IMR-90 (cell line): ENCODE results near the gene MEIOB. TPM values are rescaled to one million over a fixed set of nuclear protein-coding genes. Genes with fewer than 3 reads are reported as not detected.

Source experiments
- ATAC-seq: fragments of 200-7000 bp; cut with Tn5 transposase; 2 replicates; pipeline ENCODE4 v1.9.1; 2020; ENCODE audit warnings: low read depth, mild to moderate bottlenecking, moderate library complexity
- BruUV-seq: library from RNA; stranded (reverse); fragments of 400-500 nt; replicated peaks from 2 replicates; lab custom pipeline; 2021; lab: Mats Ljungman, UMichigan
- CTCF ChIA-PET: fragments of 300-600 bp; formaldehyde crosslinking; extraction: SDS; loops from one replicate; lab custom pipeline; 2021; ENCODE audit warnings: antibody characterized with exemption; lab: Yijun Ruan, JAX
- POLR2A ChIA-PET: fragments of 300-600 bp; sonication (Branson Sonifier 250); formaldehyde crosslinking; loops from one replicate; lab custom pipeline; 2022; ENCODE audit warnings: antibody characterized with exemption; ENCODE audit not compliant: unreplicated experiment; lab: Charles Lee
- DNase-seq: peaks from one replicate; pipeline ENCODE4 v3.0.0; 2013
- H2AFZ ChIP-seq: replicated peaks from 2 replicates; pipeline ENCODE3; 2013; ENCODE audit warnings: low read length, mild to moderate bottlenecking; ENCODE audit not compliant: poor library complexity
- H2AK5ac ChIP-seq: 2 replicates; pipeline ENCODE4 v1.6.1; 2013; ENCODE audit warnings: low read depth, low read length, inconsistent platforms
- H2AK9ac ChIP-seq: replicated peaks from 2 replicates; pipeline ENCODE3; 2013; ENCODE audit warnings: mild to moderate bottlenecking, low read depth, low read length, moderate library complexity; ENCODE audit not compliant: poor library complexity
- H2BK120ac ChIP-seq: 2 replicates; pipeline ENCODE4 v1.6.1; 2013; ENCODE audit warnings: low read depth, low read length, inconsistent platforms
- H2BK15ac ChIP-seq: 3 replicates; pipeline ENCODE4 v1.6.1; 2013; ENCODE audit warnings: low read depth, low read length, inconsistent platforms
- H2BK20ac ChIP-seq: 2 replicates; pipeline ENCODE4 v1.6.1; 2013; ENCODE audit warnings: low read depth, mild to moderate bottlenecking, inconsistent platforms, low read length, moderate library complexity
- H2BK5ac ChIP-seq: 2 replicates; pipeline ENCODE4 v1.6.1; 2013; ENCODE audit warnings: mild to moderate bottlenecking, low read depth, low read length, inconsistent platforms; ENCODE audit not compliant: poor library complexity, severe bottlenecking
- H3K14ac ChIP-seq: replicated peaks from 2 replicates; pipeline ENCODE4 v1.6.1; 2013; ENCODE audit warnings: low read depth, low read length, inconsistent platforms
- H3K18ac ChIP-seq: 2 replicates; pipeline ENCODE4 v1.6.1; 2013; ENCODE audit warnings: low read depth, low read length, control low read depth
- H3K23ac ChIP-seq: 2 replicates; pipeline ENCODE4 v1.6.1; 2013; ENCODE audit warnings: low read depth, low read length, inconsistent platforms
- H3K27ac ChIP-seq: 2 replicates; pipeline ENCODE4 v1.5.1; 2013; ENCODE audit warnings: mild to moderate bottlenecking, control low read depth, low read length; ENCODE audit not compliant: insufficient read depth
- H3K27me3 ChIP-seq: 2 replicates; pipeline ENCODE4 v1.6.1; 2013; ENCODE audit warnings: low read length; ENCODE audit not compliant: control insufficient read depth, insufficient read depth
- H3K36me3 ChIP-seq: 2 replicates; pipeline ENCODE4 v1.6.1; 2013; ENCODE audit warnings: low read length, mixed read lengths; ENCODE audit not compliant: control insufficient read depth, insufficient read depth
- H3K4ac ChIP-seq: 2 replicates; pipeline ENCODE4 v1.6.1; 2013; ENCODE audit warnings: low read depth, low read length, inconsistent platforms
- H3K4me1 ChIP-seq: 2 replicates; pipeline ENCODE4 v1.6.1; 2013; ENCODE audit warnings: low read length, mixed read lengths; ENCODE audit not compliant: control insufficient read depth, insufficient read depth
- H3K4me2 ChIP-seq: 2 replicates; pipeline ENCODE4 v1.6.1; 2013; ENCODE audit warnings: low read depth, mild to moderate bottlenecking, control low read depth, low read length, moderate library complexity
- H3K4me3 ChIP-seq: 2 replicates; pipeline ENCODE4 v1.5.1; 2013; ENCODE audit warnings: low read depth, mild to moderate bottlenecking, control low read depth, low read length, moderate library complexity; ENCODE audit not compliant: insufficient read depth
- H3K56ac ChIP-seq: 2 replicates; pipeline ENCODE4 v1.6.1; 2013; ENCODE audit warnings: low read length, inconsistent platforms; ENCODE audit not compliant: insufficient read depth; ENCODE audit errors: extremely low read depth
- H3K79me1 ChIP-seq, 2 experiments: 2 replicates each; pipeline ENCODE4 v1.6.1; 2013; ENCODE audit warnings: low read length in 2 of 2, inconsistent platforms in 1 of 2, low read depth in 1 of 2
- H3K9ac ChIP-seq: 2 replicates; pipeline ENCODE4 v1.6.1; 2013; ENCODE audit warnings: low read depth, low read length, control low read depth
- H3K9me1 ChIP-seq: 2 replicates; pipeline ENCODE4 v1.6.1; 2013; ENCODE audit warnings: low read length, inconsistent platforms; ENCODE audit not compliant: insufficient read depth
- H3K9me3 ChIP-seq: 2 replicates; pipeline ENCODE4 v1.6.1; 2013; ENCODE audit warnings: low read length; ENCODE audit not compliant: control insufficient read depth, insufficient read depth
- H4K20me1 ChIP-seq: 2 replicates; pipeline ENCODE4 v1.6.1; 2013; ENCODE audit warnings: low read length, inconsistent platforms; ENCODE audit not compliant: insufficient read depth
- H4K5ac ChIP-seq: 2 replicates; pipeline ENCODE4 v1.6.1; 2013; ENCODE audit warnings: mild to moderate bottlenecking, low read depth, low read length, control low read depth
- H4K8ac ChIP-seq, 2 experiments: 2 replicates each; pipeline ENCODE4 v1.6.1; 2013; ENCODE audit warnings: low read depth in 2 of 2, low read length in 2 of 2, control low read depth in 1 of 2, inconsistent platforms in 1 of 2
- H4K91ac ChIP-seq: 2 replicates; pipeline ENCODE4 v1.6.1; 2013; ENCODE audit warnings: low read depth, low read length, inconsistent platforms; ENCODE audit not compliant: insufficient read depth
- CEBPB ChIP-seq: IDR thresholded peaks from 2 replicates; pipeline ENCODE4 v1.6.1; 2012; ENCODE audit warnings: low read depth, low read length, improper control_type of control experiment
- CHD1 ChIP-seq: IDR thresholded peaks from 2 replicates; pipeline ENCODE4 v1.6.1; 2012; ENCODE audit warnings: low read depth, low read length, improper control_type of control experiment
- SMC3 ChIP-seq: fragments of 150-350 bp; IDR thresholded peaks from 2 replicates; pipeline ENCODE4 v1.6.1; 2016; ENCODE audit warnings: low read depth, mild to moderate bottlenecking, antibody characterized with exemption, low read length, moderate library complexity
- WGBS, 2 experiments: methylation state at CpG; one replicate each; pipeline versions ENCODE4 v1.1.5 to v1.1.7; 2013; ENCODE audit warnings: missing lambda C conversion rate in 2 of 2; ENCODE audit not compliant: insufficient read length in 1 of 2; ENCODE audit errors: extremely low coverage in 2 of 2; 5-methylcytosine and 5-hydroxymethylcytosine counted together
- dilution Hi-C: fragments of 300-500 bp; cut with HindIII; formaldehyde crosslinking; loops from one replicate; pipeline ENCODE4 v1.14.3; 2018; ENCODE audit warnings: low sequenced_read_pairs; ENCODE audit not compliant: unreplicated experiment
- in situ Hi-C: fragments of 300-500 bp; cut with MboI; formaldehyde crosslinking; loops from 3 replicates; pipeline ENCODE4 v1.14.3; 2019; ENCODE audit warnings: low sequenced_read_pairs, inconsistent platforms, mixed read lengths
- intact Hi-C: fragments of 100-400 bp; cut with micrococcal nuclease; formaldehyde crosslinking; loops from 2 replicates; pipeline ENCODE4 v1.10.0; 2022
- polyA plus RNA-seq, 3 experiments: library from polyadenylated mRNA; depleted of rRNA; stranded (reverse); fragments of >200 nt; gene quantifications; 2 replicates each; pipeline ENCODE4 v1.2.3, GENCODE V29; 2012; ENCODE audit warnings: low replicate concordance in 1 of 3
- total RNA-seq: library from RNA; depleted of rRNA; stranded (reverse); fragments of >200 nt; gene quantifications from 2 replicates; pipeline ENCODE4 v1.2.3, GENCODE V29; 2012

MEIOB gene
- total and polyA plus RNA-seq, 2 of the 4 experiments (the other 2 are of a cell fraction): 0.14 TPM; not detected in 1

- Histone ChIP-seq H3K4ac (no peak overlapping the region), H4K91ac (no peak overlapping the region), H2BK5ac (no peak overlapping the region), H2AK9ac (no peak overlapping the region), H3K4me3 (no peak overlapping the region), H3K79me1 (no peaks in the 10 kb centered on the region), H3K36me3 (no peaks in the 10 kb centered on the region), H3K4me1 (no peaks in the 10 kb centered on the region), H3K27me3 (peaks cover 41% of the 10 kb centered on the region), H2AK5ac (no peak overlapping the region), H3K27ac (no peak overlapping the region), H3K56ac (no peak overlapping the region), H4K8ac (no peak overlapping the region), H2BK20ac (no peak overlapping the region), H3K9me1 (no peaks in the 10 kb centered on the region), H4K20me1 (no peaks in the 10 kb centered on the region), H3K23ac (no peak overlapping the region), H2BK15ac (no peak overlapping the region), H3K14ac (no peak overlapping the region), H3K4me2 (no peak overlapping the region), H3K9ac (no peak overlapping the region), H2BK120ac (no peak overlapping the region), H3K9me3 (no peaks in the 10 kb centered on the region), H2AFZ (no peak overlapping the region), H3K18ac (no peak overlapping the region), H4K5ac (no peak overlapping the region)
- ATAC-seq: no peak
- intact Hi-C loops (no loop called here), in situ Hi-C loops (loop anchor here (25.0 kb wide), 1 partner anchor 510 kb away; no protein-coding TSS in a partner anchor), dilution Hi-C loops (no loop called here)
- no TSS peak for BruUV-seq
- TF ChIP-seq CHD1: no peak
- TF ChIP-seq SMC3: no peak
- TF ChIP-seq CEBPB: no peak
- ChIA-PET POLR2A (no interaction called here), CTCF (no interaction called here)
- DNase-seq: no peak
- WGBS, 2 experiments: 64% methylated on average over 5 of the region's 6 CpGs; no CpG with 5 or more reads in 1 of the 2 experiments
Observed at GRCh38 chr16:1877089-1877488, 5.1 kb upstream of the MEIOB start.
